ENCODE results near the gene SYNE4. TPM values are rescaled to one million over a fixed set of nuclear protein-coding genes. Genes with fewer than 3 reads are reported as not detected.
A peak's percentile ranks its signal among the peaks of the same experiment; 100 is the strongest.

Gene SYNE4
- total RNA-seq, 1 experiment from 2014 or later, result not detected

DNA sequence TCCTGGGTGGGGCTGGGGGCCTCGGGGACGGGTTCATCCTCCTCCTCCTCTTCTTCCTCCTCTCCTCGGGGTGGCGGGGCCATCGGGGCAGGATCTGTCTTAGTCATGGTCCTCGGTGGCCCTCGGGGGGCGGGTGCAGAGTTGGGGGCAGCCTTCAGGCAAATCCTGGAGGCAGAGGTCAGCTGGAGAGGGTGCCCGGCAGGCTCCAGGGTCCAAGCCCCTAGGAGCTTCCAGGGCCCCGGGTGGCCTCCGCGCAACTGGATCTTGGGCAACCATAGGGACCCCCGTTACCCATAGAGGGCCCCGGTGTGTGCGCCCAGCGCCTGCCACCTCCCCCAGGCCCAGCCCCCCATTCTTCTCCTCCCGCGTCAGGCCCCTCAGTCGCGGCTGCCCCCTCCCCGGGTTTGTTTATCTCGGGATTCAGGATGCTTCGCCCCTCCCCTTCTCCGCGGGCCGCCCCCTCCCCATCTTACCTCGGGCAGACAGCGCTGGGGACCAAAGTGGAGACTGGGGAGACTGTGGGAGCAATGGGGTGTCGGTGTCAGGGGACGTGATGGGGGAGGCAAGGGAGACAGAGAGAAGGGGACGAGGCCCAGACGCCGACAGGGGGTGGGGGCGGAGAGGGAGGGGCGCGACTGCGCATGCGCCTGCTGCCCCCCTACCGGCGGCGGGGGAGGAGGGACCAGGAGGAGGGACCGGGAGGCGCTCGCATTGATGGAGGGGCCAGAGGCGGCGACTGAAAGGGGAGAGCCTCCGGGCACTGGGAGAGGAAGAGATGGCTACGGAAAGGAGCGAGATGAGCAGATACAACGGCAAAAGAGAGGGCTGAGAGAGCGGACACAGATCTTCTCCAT is 23.9 kb upstream of the SYNE4 start, which contains the start of gene CLIP3:
CLIP3 (minus strand) TSS at position 623 of the 854 bp plus-strand sequence; CDS start at position 107, 516 bp downstream.
- Histone ChIP-seq H3K27me3 (replicated peaks; ENCODE audit: insufficient read depth, low read depth, low read length, poor library complexity) (no peaks in the 10 kb centered on the region), H3K4me1 (ENCODE audit: insufficient read depth, low read length, poor library complexity, severe bottlenecking) (no peaks in the 10 kb centered on the region), H3K36me3 (ENCODE audit: insufficient read depth, low read length, poor library complexity, severe bottlenecking) (no peaks in the 10 kb centered on the region), H3K9me3 (ENCODE audit: low read depth, low read length, poor library complexity, severe bottlenecking) (no peaks in the 10 kb centered on the region), H3K27ac (ENCODE audit: low read depth, low read length, poor library complexity, severe bottlenecking) (peak within 1 kb of the TSS; percentile 33), H3K4me3 (ENCODE audit: low read depth, low read length, poor library complexity, severe bottlenecking) (peak within 1 kb of the TSS; percentile 82)
- ChIA-PET CTCF (no interaction called here), POLR2A (ENCODE audit: low non-redundant PET) (no interaction called here)
- intact Hi-C loops (cut with micrococcal nuclease; ENCODE audit: unreplicated experiment), result no loop called here
- no TSS peak for BruUV-seq (replicated peaks)
- peak; percentile 81 for DNase-seq (ENCODE audit: low spot score)
- TF ChIP-seq, protein P1, sequence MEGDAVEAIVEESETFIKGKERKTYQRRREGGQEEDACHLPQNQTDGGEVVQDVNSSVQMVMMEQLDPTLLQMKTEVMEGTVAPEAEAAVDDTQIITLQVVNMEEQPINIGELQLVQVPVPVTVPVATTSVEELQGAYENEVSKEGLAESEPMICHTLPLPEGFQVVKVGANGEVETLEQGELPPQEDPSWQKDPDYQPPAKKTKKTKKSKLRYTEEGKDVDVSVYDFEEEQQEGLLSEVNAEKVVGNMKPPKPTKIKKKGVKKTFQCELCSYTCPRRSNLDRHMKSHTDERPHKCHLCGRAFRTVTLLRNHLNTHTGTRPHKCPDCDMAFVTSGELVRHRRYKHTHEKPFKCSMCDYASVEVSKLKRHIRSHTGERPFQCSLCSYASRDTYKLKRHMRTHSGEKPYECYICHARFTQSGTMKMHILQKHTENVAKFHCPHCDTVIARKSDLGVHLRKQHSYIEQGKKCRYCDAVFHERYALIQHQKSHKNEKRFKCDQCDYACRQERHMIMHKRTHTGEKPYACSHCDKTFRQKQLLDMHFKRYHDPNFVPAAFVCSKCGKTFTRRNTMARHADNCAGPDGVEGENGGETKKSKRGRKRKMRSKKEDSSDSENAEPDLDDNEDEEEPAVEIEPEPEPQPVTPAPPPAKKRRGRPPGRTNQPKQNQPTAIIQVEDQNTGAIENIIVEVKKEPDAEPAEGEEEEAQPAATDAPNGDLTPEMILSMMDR (conservative IDR thresholded peaks at IDR 0.05; ENCODE audit: low read depth, low read length), result no peak; the same call in 1 of the 2 replicates
- no peak for TF ChIP-seq EZH2 (IDR thresholded peaks at IDR 0.05; ENCODE audit: borderline replicate concordance, low read depth, low read length, poor library complexity, severe bottlenecking)

DNA sequence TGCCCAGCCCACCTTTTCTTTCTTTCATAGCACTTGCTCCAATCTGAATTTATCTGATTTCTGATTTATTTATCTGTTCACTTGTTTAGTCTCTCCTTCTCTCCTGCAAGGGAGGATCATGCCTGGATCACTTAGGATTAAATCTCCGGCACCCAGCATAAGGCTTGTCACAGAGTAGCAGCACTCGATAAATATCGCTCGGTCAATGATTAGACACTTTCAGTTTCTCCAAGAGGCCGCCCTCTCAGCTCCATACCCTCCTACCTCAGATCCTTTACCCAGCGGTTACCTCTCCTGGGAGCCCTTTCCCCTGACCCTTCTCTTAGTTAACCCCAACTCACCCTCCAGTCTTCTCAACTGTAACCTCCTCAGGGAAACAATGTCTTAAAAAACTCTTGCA is 22.7 kb upstream of the SYNE4 start:
- POLR2A ChIA-PET (ENCODE audit: low non-redundant PET), result no interaction called here
- H3K9me3 ChIP-seq (ENCODE audit: low read depth, low read length, poor library complexity, severe bottlenecking), result no peaks in the 10 kb centered on the region
- BruUV-seq (replicated peaks), result no TSS peak

DNA sequence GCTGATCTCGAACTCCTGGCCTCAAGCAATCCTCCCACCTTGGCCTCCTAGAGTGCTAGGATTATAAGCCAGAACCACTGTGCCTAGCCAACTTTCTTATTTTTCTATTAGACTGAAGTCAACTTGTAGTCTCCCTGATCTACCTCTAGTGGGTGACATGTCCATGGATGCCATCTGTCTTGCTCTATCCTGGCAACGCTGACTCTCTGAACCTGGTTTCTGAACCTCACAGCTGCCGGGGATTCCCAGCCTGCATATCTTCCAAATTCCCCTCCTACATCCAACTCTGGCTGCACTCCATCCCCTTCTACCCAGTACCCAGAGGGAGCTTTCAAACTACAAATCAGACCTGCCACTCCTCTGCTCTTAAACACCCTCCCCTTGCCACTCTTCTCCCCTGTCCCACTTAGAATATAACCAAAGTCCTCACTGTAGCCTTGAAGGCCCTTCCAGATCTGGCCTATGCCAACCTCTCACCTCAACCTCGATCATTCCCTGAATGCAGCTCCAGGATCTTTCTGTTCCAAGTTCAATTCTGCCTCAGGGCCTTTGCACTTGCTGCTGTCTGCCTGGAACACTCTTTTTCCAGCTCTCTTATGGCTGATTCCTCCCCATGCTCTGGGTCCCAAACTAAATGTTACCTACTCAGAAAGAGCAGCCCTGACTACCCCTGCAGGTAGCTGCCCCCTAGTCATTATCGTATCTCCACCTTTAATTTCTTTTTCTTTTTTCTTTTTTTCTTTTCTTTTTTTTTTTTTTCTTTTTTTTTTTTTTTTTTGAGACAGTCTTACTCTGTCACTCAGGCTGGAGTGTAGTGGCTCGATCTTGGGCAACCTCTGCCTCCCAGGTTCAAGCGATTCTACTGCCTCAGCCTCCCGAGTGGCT is 21.9 kb upstream of the SYNE4 start:
- no peaks in the 10 kb centered on the region for H3K9me3 ChIP-seq (ENCODE audit: low read depth, low read length, poor library complexity, severe bottlenecking)
- ChIA-PET CTCF (no interaction called here), POLR2A (ENCODE audit: low non-redundant PET) (no interaction called here)
- no peaks in the 10 kb centered on the region for H3K27me3 ChIP-seq (replicated peaks; ENCODE audit: insufficient read depth, low read depth, low read length, poor library complexity)
- H3K27ac ChIP-seq (ENCODE audit: low read depth, low read length, poor library complexity, severe bottlenecking), result no peak overlapping the region
- no peak for DNase-seq (ENCODE audit: low spot score)
- H3K36me3 ChIP-seq (ENCODE audit: insufficient read depth, low read length, poor library complexity, severe bottlenecking), result no peaks in the 10 kb centered on the region
- H3K4me3 ChIP-seq (ENCODE audit: low read depth, low read length, poor library complexity, severe bottlenecking), result no peak overlapping the region
- intact Hi-C loops (cut with micrococcal nuclease; ENCODE audit: unreplicated experiment), result no loop called here
- no TSS peak for BruUV-seq (replicated peaks)
- H3K4me1 ChIP-seq (ENCODE audit: insufficient read depth, low read length, poor library complexity, severe bottlenecking), result no peaks in the 10 kb centered on the region
- no peak for TF ChIP-seq EZH2 (IDR thresholded peaks at IDR 0.05; ENCODE audit: borderline replicate concordance, low read depth, low read length, poor library complexity, severe bottlenecking)
- TF ChIP-seq, protein P1 (conservative IDR thresholded peaks at IDR 0.05; ENCODE audit: low read depth, low read length), result 0 out of 2 replicates have a peak, but pooled peaks have one; percentile 15

More for the DNA sequence above, 22.7 kb upstream of the SYNE4 start:
- DNase-seq (ENCODE audit: low spot score), result no peak
- H3K4me3 ChIP-seq (ENCODE audit: low read depth, low read length, poor library complexity, severe bottlenecking), result no peak overlapping the region
- CTCF ChIA-PET, result no interaction called here
- H3K27me3 ChIP-seq (replicated peaks; ENCODE audit: insufficient read depth, low read depth, low read length, poor library complexity), result no peaks in the 10 kb centered on the region
- intact Hi-C loops (cut with micrococcal nuclease; ENCODE audit: unreplicated experiment), result no loop called here
- no peak for TF ChIP-seq EZH2 (IDR thresholded peaks at IDR 0.05; ENCODE audit: borderline replicate concordance, low read depth, low read length, poor library complexity, severe bottlenecking)
- TF ChIP-seq, protein P1 (conservative IDR thresholded peaks at IDR 0.05; ENCODE audit: low read depth, low read length), result no peak
- no peaks in the 10 kb centered on the region for H3K4me1 ChIP-seq (ENCODE audit: insufficient read depth, low read length, poor library complexity, severe bottlenecking)
- no peak overlapping the region for H3K27ac ChIP-seq (ENCODE audit: low read depth, low read length, poor library complexity, severe bottlenecking)
- H3K36me3 ChIP-seq (ENCODE audit: insufficient read depth, low read length, poor library complexity, severe bottlenecking), result no peaks in the 10 kb centered on the region

All from A673 (cell line).